HepG2 (cell line): ENCODE data around the gene FAM222A. TPM values are rescaled to one million over a fixed set of nuclear protein-coding genes. Genes with fewer than 3 reads are reported as not detected.

ENCODE experiments used
- ATAD3A ChIP-seq: sonication (generic); formaldehyde crosslinking; IDR thresholded peaks from 2 replicates; pipeline ENCODE4 v1.4.0; 2020; ENCODE audit warnings: missing genetic modification reagents
- ATF7-NPFF ChIP-seq: sonication (generic); formaldehyde crosslinking; IDR thresholded peaks from 2 replicates; pipeline ENCODE4 v1.8.1; 2023; ENCODE audit warnings: mild to moderate bottlenecking, low read depth, missing genetic modification reagents, moderate library complexity
- HNRNPLL ChIP-seq: fragments of 200-400 bp; formaldehyde crosslinking; IDR thresholded peaks from 2 replicates; pipeline ENCODE4 v1.6.1; 2017; ENCODE audit warnings: mild to moderate bottlenecking, low read depth, low read length; ENCODE audit not compliant: poor library complexity, severe bottlenecking
- KDM4B ChIP-seq: sonication (generic); formaldehyde crosslinking; IDR thresholded peaks from 2 replicates; pipeline ENCODE4 v1.4.0; 2020; ENCODE audit warnings: missing genetic modification reagents
- KLF13 ChIP-seq: sonication (generic); formaldehyde crosslinking; IDR thresholded peaks from 2 replicates; pipeline ENCODE4 v1.4.0; 2020; ENCODE audit warnings: mild to moderate bottlenecking, missing genetic modification reagents
- KLF15 ChIP-seq: sonication (generic); formaldehyde crosslinking; IDR thresholded peaks from 2 replicates; pipeline ENCODE4 v1.8.1; 2023; ENCODE audit warnings: borderline replicate concordance, mild to moderate bottlenecking, inconsistent platforms, missing genetic modification reagents, mixed read lengths
- MEIS2 ChIP-seq: sonication (generic); formaldehyde crosslinking; IDR thresholded peaks from 2 replicates; pipeline ENCODE4 v1.9.0; 2021; ENCODE audit warnings: mild to moderate bottlenecking, missing genetic modification reagents
- NCOA5 ChIP-seq: sonication (generic); formaldehyde crosslinking; IDR thresholded peaks from 2 replicates; pipeline ENCODE4 v1.4.0; 2020; ENCODE audit warnings: missing genetic modification reagents
- NFE2 ChIP-seq: sonication (generic); formaldehyde crosslinking; IDR thresholded peaks from 2 replicates; pipeline ENCODE4 v1.4.0; 2020; ENCODE audit warnings: missing genetic modification reagents
- NFRKB ChIP-seq: fragments of 450-650 bp; IDR thresholded peaks from 2 replicates; pipeline ENCODE4 v1.6.1; 2017
- NFYC ChIP-seq: IDR thresholded peaks from 2 replicates; pipeline ENCODE4 v1.6.1; 2016; ENCODE audit warnings: missing genetic modification reagents, missing compliant biosample characterization
- SMAD1 ChIP-seq: sonication (generic); formaldehyde crosslinking; IDR thresholded peaks from 2 replicates; pipeline ENCODE4 v1.4.0; 2020; ENCODE audit warnings: missing genetic modification reagents, low read depth, mild to moderate bottlenecking, borderline replicate concordance
- SNAI1 ChIP-seq: sonication (generic); formaldehyde crosslinking; IDR thresholded peaks from 2 replicates; pipeline ENCODE4 v1.5.0; 2020; ENCODE audit warnings: mild to moderate bottlenecking, missing genetic modification reagents, borderline replicate concordance
- STAT5B ChIP-seq: sonication (generic); formaldehyde crosslinking; IDR thresholded peaks from 2 replicates; pipeline ENCODE4 v1.4.0; 2020; ENCODE audit warnings: missing genetic modification reagents
- ZFYVE20 ChIP-seq: sonication (generic); formaldehyde crosslinking; IDR thresholded peaks from 2 replicates; pipeline ENCODE4 v1.8.0; 2023; ENCODE audit warnings: low read depth, mild to moderate bottlenecking, moderate library complexity, missing genetic modification reagents, borderline replicate concordance
- ZNF562 ChIP-seq: sonication (generic); formaldehyde crosslinking; IDR thresholded peaks from 2 replicates; pipeline ENCODE4 v1.8.0; 2022; ENCODE audit warnings: missing genetic modification reagents, borderline replicate concordance
- ZNF678 ChIP-seq: sonication (generic); formaldehyde crosslinking; IDR thresholded peaks from 2 replicates; pipeline ENCODE4 v1.4.0; 2020; ENCODE audit warnings: mild to moderate bottlenecking, missing genetic modification reagents
- ZNF749 ChIP-seq: sonication (generic); formaldehyde crosslinking; IDR thresholded peaks from 2 replicates; pipeline ENCODE4 v1.8.0; 2022; ENCODE audit warnings: mild to moderate bottlenecking, missing genetic modification reagents, moderate library complexity, borderline replicate concordance
- ZNF878 ChIP-seq: sonication (generic); formaldehyde crosslinking; IDR thresholded peaks from 2 replicates; pipeline ENCODE4 v1.8.1; 2023; ENCODE audit warnings: mild to moderate bottlenecking, missing genetic modification reagents, moderate library complexity
- ZSCAN9 ChIP-seq: IDR thresholded peaks from 2 replicates; pipeline ENCODE4 v1.6.1; 2016; ENCODE audit warnings: borderline replicate concordance
- polyA plus RNA-seq, 8 experiments: library from polyadenylated mRNA; depleted of rRNA in 3 of 8; stranded (reverse) in 7 of 8; unstranded in 1 of 8; fragments of >200 nt; fragmentation: Illumina TruSeq in 4 of 8; extraction: Trizol in 4 of 8; gene quantifications; 2 replicates each; pipeline versions ENCODE4 v1.2.1 to v1.2.3, GENCODE V29; 2011 to 2016; ENCODE audit warnings: low read depth in 4 of 8, missing spikeins in 1 of 8, mixed read lengths in 1 of 8; ENCODE audit not compliant: insufficient read depth in 1 of 8
- total RNA-seq, 5 experiments: library from RNA; depleted of rRNA; stranded (reverse); fragments of >200 nt; fragmentation: Illumina TruSeq; extraction: Trizol; gene quantifications; 2 replicates each; pipeline ENCODE4 v1.2.3, GENCODE V29; 2016; ENCODE audit warnings: low read depth in 1 of 5
- TF ChIP-seq, protein P1 (sequence below): sonication (generic); formaldehyde crosslinking; IDR thresholded peaks from 2 replicates; pipeline ENCODE4 v1.5.1; 2020; ENCODE audit warnings: missing genetic modification reagents, mild to moderate bottlenecking, borderline replicate concordance
- TF ChIP-seq, protein P2 (sequence below): sonication (generic); formaldehyde crosslinking; conservative IDR thresholded peaks from 2 replicates; pipeline ENCODE4 v1.4.0; 2020; ENCODE audit warnings: missing genetic modification reagents
- TF ChIP-seq, protein P3 (sequence below): sonication (generic); formaldehyde crosslinking; IDR thresholded peaks from 2 replicates; pipeline ENCODE4 v1.5.0; 2020; ENCODE audit warnings: missing genetic modification reagents
- TF ChIP-seq, protein P4 (sequence below): sonication (generic); formaldehyde crosslinking; IDR thresholded peaks from 2 replicates; pipeline ENCODE4; 2020; ENCODE audit warnings: missing genetic modification reagents, mild to moderate bottlenecking, borderline replicate concordance

FAM222A gene
- total and polyA plus RNA-seq, 2 of the 13 experiments (the other 11 are each of a cell fraction or from before 2014, with no cell fraction given): 2.7 to 9.6 TPM

DNA sequence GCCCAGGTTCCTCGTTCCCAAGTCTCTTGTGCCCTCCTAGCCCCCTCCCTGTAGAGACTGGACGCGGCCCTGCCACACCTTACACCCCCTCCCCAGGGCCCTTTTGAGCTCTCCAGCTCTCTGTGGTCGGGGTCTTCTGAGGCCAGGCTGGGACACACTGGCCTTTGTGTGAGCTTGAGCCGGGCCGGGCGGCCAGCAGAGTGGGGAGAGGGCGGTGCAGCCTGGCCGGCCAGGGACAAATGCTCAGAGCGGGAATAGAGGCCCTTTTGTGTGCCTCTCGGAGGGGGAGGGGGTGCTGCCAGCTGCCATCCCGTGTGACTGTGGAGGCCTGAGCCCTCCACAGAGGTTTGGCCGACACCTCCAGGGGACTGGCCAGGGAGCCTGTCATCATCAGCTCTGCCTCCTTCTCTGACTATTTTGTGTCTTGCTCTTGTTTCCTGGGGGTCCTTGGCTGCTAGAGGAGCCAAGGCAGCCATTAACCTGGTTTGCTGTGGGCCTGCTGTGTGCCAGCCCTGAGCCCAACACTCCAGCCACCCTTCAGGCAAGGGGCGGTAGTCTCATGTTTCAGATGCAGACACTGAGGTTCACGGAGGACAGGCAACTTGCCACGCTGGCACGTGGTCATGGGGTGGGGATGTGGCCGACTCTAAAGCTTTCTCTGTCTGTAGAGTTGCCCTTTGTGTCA, 13.6 kb downstream of the FAM222A start (continued):
- TF ChIP-seq, protein P1, sequence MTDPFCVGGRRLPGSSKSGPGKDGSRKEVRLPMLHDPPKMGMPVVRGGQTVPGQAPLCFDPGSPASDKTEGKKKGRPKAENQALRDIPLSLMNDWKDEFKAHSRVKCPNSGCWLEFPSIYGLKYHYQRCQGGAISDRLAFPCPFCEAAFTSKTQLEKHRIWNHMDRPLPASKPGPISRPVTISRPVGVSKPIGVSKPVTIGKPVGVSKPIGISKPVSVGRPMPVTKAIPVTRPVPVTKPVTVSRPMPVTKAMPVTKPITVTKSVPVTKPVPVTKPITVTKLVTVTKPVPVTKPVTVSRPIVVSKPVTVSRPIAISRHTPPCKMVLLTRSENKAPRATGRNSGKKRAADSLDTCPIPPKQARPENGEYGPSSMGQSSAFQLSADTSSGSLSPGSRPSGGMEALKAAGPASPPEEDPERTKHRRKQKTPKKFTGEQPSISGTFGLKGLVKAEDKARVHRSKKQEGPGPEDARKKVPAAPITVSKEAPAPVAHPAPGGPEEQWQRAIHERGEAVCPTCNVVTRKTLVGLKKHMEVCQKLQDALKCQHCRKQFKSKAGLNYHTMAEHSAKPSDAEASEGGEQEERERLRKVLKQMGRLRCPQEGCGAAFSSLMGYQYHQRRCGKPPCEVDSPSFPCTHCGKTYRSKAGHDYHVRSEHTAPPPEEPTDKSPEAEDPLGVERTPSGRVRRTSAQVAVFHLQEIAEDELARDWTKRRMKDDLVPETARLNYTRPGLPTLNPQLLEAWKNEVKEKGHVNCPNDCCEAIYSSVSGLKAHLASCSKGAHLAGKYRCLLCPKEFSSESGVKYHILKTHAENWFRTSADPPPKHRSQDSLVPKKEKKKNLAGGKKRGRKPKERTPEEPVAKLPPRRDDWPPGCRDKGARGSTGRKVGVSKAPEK (CRISPR knock-in tag): no peak
- TF ChIP-seq ZSCAN9 (CRISPR knock-in tag) (no peak), STAT5B (CRISPR knock-in tag) (no peak), ZNF678 (CRISPR knock-in tag) (no peak), MEIS2 (CRISPR knock-in tag) (peak; percentile 51; the same call in 1 of the 2 replicates), NCOA5 (CRISPR knock-in tag) (no peak), ATAD3A (CRISPR knock-in tag) (no peak), ZNF878 (CRISPR knock-in tag) (no peak), KDM4B (CRISPR knock-in tag) (no peak), NFE2 (CRISPR knock-in tag) (no peak), NFYC (CRISPR knock-in tag) (no peak), NFRKB (no peak), ATF7-NPFF (CRISPR knock-in tag) (no peak), ZNF749 (CRISPR knock-in tag) (no peak), KLF15 (CRISPR knock-in tag) (no peak), ZFYVE20 (CRISPR knock-in tag) (no peak), SNAI1 (no peak), SMAD1 (CRISPR knock-in tag) (no peak), KLF13 (CRISPR knock-in tag) (no peak), HNRNPLL (peak; percentile 34), ZNF562 (no peak)
- TF ChIP-seq, protein P2, sequence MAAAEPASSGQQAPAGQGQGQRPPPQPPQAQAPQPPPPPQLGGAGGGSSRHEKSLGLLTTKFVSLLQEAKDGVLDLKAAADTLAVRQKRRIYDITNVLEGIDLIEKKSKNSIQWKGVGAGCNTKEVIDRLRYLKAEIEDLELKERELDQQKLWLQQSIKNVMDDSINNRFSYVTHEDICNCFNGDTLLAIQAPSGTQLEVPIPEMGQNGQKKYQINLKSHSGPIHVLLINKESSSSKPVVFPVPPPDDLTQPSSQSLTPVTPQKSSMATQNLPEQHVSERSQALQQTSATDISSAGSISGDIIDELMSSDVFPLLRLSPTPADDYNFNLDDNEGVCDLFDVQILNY (CRISPR knock-in tag): no peak; the same call in 1 of the 2 replicates
- TF ChIP-seq, protein P3, sequence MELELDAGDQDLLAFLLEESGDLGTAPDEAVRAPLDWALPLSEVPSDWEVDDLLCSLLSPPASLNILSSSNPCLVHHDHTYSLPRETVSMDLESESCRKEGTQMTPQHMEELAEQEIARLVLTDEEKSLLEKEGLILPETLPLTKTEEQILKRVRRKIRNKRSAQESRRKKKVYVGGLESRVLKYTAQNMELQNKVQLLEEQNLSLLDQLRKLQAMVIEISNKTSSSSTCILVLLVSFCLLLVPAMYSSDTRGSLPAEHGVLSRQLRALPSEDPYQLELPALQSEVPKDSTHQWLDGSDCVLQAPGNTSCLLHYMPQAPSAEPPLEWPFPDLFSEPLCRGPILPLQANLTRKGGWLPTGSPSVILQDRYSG: no peak
- TF ChIP-seq, protein P4, sequence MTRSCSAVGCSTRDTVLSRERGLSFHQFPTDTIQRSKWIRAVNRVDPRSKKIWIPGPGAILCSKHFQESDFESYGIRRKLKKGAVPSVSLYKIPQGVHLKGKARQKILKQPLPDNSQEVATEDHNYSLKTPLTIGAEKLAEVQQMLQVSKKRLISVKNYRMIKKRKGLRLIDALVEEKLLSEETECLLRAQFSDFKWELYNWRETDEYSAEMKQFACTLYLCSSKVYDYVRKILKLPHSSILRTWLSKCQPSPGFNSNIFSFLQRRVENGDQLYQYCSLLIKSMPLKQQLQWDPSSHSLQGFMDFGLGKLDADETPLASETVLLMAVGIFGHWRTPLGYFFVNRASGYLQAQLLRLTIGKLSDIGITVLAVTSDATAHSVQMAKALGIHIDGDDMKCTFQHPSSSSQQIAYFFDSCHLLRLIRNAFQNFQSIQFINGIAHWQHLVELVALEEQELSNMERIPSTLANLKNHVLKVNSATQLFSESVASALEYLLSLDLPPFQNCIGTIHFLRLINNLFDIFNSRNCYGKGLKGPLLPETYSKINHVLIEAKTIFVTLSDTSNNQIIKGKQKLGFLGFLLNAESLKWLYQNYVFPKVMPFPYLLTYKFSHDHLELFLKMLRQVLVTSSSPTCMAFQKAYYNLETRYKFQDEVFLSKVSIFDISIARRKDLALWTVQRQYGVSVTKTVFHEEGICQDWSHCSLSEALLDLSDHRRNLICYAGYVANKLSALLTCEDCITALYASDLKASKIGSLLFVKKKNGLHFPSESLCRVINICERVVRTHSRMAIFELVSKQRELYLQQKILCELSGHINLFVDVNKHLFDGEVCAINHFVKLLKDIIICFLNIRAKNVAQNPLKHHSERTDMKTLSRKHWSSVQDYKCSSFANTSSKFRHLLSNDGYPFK (CRISPR knock-in tag): no peak
